Measurements from ENCODE around the gene KRT82. TPM values are rescaled to one million over a fixed set of nuclear protein-coding genes. Genes with fewer than 3 reads are reported as not detected.

KRT82 gene
- total and polyA plus RNA-seq, 2 of the 8 experiments (the other 6 are each of a cell fraction or from before 2014, with no cell fraction given), result not detected

GRCh38 chr12:52411815-52412214 is 5.7 kb upstream of the KRT82 start:
- Histone ChIP-seq H4K91ac (replicated peaks; ENCODE audit: insufficient read length, low read length) (no peak overlapping the region), H4K20me1 (replicated peaks in 1 of 2; ENCODE audit: control insufficient read depth in 1 of 2, insufficient read depth in 2 of 2, low read length in 2 of 2) (no peaks in the 10 kb centered on the region), H3K18ac (ENCODE audit: extremely low read depth, low read length) (no peak overlapping the region), H4K8ac (ENCODE audit: extremely low read depth, insufficient read depth, low read length) (no peak overlapping the region; the same call in 1 of the 2 replicates), H3K23ac (ENCODE audit: insufficient read length) (no peak overlapping the region), H3K9ac (replicated peaks in 1 of 4; ENCODE audit: extremely low read depth in 1 of 4, low read depth in 3 of 4, low read length in 3 of 4) (no peak overlapping the region), H2BK120ac (replicated peaks; ENCODE audit: low read depth, low read length) (no peak overlapping the region), H3K23me2 (ENCODE audit: low read depth, low read length) (no peaks in the 10 kb centered on the region), H4K5ac (ENCODE audit: insufficient read length, low read depth, low read length) (no peak overlapping the region), H3K36me3 (ENCODE audit: control insufficient read depth in 2 of 4, insufficient read depth in 4 of 4, low read length in 3 of 4) (no peaks in the 10 kb centered on the region), H2BK12ac (ENCODE audit: low read depth, low read length) (no peak overlapping the region), H3K27me3 (replicated peaks in 1 of 4; ENCODE audit: control insufficient read depth in 3 of 4, extremely low read depth in 1 of 4, insufficient read depth in 3 of 4, low read length in 3 of 4) (no peaks in the 10 kb centered on the region), H3K79me2 (ENCODE audit: control insufficient read depth in 1 of 2, insufficient read depth in 2 of 2, low read length in 2 of 2) (no peaks in the 10 kb centered on the region), H3K4me1 (replicated peaks in 1 of 4; ENCODE audit: control insufficient read depth in 3 of 4, insufficient read depth in 4 of 4, low read length in 3 of 4) (no peaks in the 10 kb centered on the region), H3K4ac (replicated peaks; ENCODE audit: insufficient read length, low read depth, low read length) (no peak overlapping the region), H3K4me3 (ENCODE audit: extremely low read depth in 1 of 4, insufficient read depth in 2 of 4, low read depth in 3 of 4, low read length in 4 of 4) (no peak overlapping the region), H3K79me1 (ENCODE audit: low read depth, low read length) (no peaks in the 10 kb centered on the region), H3K56ac (replicated peaks; ENCODE audit: insufficient read length, low read depth, low read length) (no peak overlapping the region), H2AFZ (ENCODE audit: low read length) (no peak overlapping the region), H2AK5ac (ENCODE audit: low read depth, low read length) (no peak overlapping the region), H2BK20ac (ENCODE audit: low read length) (no peak overlapping the region), H2BK5ac (ENCODE audit: low read depth, low read length) (no peak overlapping the region), H3K27ac (ENCODE audit: low read depth, low read length) (no peak overlapping the region), H3K4me2 (ENCODE audit: insufficient read depth in 1 of 2, low read depth in 2 of 2, low read length in 2 of 2) (no peak overlapping the region), H3K9me3 (ENCODE audit: insufficient read depth in 2 of 2, low read depth in 1 of 2, low read length in 1 of 2) (peaks cover 2 to 11% of the 10 kb centered on the region in 2 experiments; a peak in 1 of 4 replicates), H3K14ac (ENCODE audit: insufficient read length) (no peak overlapping the region), H2BK15ac (ENCODE audit: low read length) (no peak overlapping the region)
- DNase-seq (ENCODE audit: low read depth in 1 of 2, low spot score in 2 of 2), result no peak
- WGBS, 2 experiments (ENCODE audit: extremely low coverage in 1 of 2, insufficient coverage in 1 of 2, insufficient read length in 1 of 2, insufficient replicate concordance in 2 of 2, low coverage in 1 of 2, low lambda C conversion rate in 2 of 2, missing lambda C conversion rate in 1 of 2), result 94% methylated on average over 8 of the region's 10 CpGs; no CpG with 5 or more reads in 1 of the 2 experiments
- FAIRE-seq, result no peak
- ChIA-PET CTCF (ENCODE audit: partially characterized antibody) (interaction anchor here (1.0 to 7.8 kb wide), 8 partner anchors 11 to 171 kb away, joined by 3 to 46 read pairs (median 9); partner anchors contain the start of gene KRT5), POLR2A (ENCODE audit: partially characterized antibody) (no interaction called here)
- TF ChIP-seq HDAC6 (IDR thresholded peaks at IDR 0.05; ENCODE audit: low read depth, low read length), result no peak
